IgD-negative memory B cell (primary cell): ENCODE results near the gene CBR3. TPM values are rescaled to one million over a fixed set of nuclear protein-coding genes. Genes with fewer than 3 reads are reported as not detected.

Source experiments
- H3K27ac Mint-ChIP-seq, 3 donors: one replicate each; pipeline ENCODE4 v1.8.0; 2020 to 2022; ENCODE audit warnings: mild to moderate bottlenecking in 3 of 3, mixed read lengths in 3 of 3, moderate library complexity in 1 of 3
- H3K27me3 Mint-ChIP-seq: one replicate; pipeline ENCODE4 v1.8.0; 2021; ENCODE audit warnings: mixed read lengths
- H3K36me3 Mint-ChIP-seq: one replicate; pipeline ENCODE4 v1.8.0; 2020; ENCODE audit warnings: mild to moderate bottlenecking, mixed read lengths
- H3K4me1 Mint-ChIP-seq, 3 donors: one replicate each; pipeline ENCODE4 v1.8.0; 2020 to 2022; ENCODE audit warnings: mixed read lengths in 3 of 3, mild to moderate bottlenecking in 1 of 3
- H3K4me3 Mint-ChIP-seq, 4 donors: one replicate each; pipeline ENCODE4 v1.8.0; 2020 to 2022; ENCODE audit warnings: mild to moderate bottlenecking in 4 of 4, mixed read lengths in 4 of 4, moderate library complexity in 3 of 4
- H3K9me3 Mint-ChIP-seq, 3 donors: one replicate each; pipeline ENCODE4 v1.8.0; 2020 to 2021; ENCODE audit warnings: mixed read lengths in 3 of 3, mild to moderate bottlenecking in 1 of 3
- polyA plus RNA-seq: library from polyadenylated mRNA; unstranded; fragments of 300-500 nt; fragmentation: Illumina TruSeq; gene quantifications from one replicate; pipeline ENCODE4 v1.2.3, GENCODE V29; 2021

Gene CBR3
- polyA plus RNA-seq, 1 donor from 2014 or later, result 23.7 TPM

DNA sequence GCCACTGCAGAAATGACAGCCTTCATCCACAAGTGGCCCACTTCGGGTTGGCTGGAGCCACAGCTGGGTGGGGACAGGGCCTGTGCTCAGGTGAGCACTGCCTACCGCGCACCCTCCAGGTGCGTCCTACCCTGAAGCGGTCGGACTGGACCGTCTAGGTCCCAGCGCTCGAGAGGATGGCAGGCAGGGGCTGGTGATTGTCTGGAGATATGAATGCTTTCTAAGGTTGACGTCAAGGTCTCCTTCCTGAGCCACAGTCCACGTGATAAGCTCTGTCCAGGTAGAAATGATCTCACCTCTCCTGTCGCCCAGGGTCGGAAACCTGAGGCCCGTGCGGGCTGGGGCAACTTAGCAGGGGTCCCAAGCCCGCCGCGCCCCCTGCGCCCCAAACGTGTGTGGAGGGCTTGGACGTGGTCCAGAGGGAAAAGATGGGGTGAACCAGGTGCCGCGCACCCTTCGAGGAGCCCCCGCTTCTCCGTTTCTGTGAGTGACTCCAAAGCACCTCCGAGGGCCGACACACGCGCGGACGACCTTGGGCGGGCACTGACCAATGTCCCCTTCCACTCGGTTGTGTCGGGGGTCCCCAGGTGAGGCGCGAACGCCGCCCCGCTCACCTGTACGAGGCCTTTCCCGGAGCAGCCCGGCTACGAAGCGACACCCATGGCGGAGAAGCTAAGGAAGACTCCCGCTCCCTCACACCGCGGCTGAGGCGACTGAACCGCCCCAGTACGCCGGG, 20.9 kb downstream of the CBR3 start:
- H3K4me3 Mint-ChIP-seq, result peak overlapping the region; percentile 80 to 93 (median 90)
- peaks cover 21 to 28% (median 25%) of the 10 kb centered on the region in 3 donors for H3K4me1 Mint-ChIP-seq
- H3K27me3 Mint-ChIP-seq, result no peaks in the 10 kb centered on the region
- no peaks in the 10 kb centered on the region for H3K36me3 Mint-ChIP-seq
- H3K27ac Mint-ChIP-seq, result peak overlapping the region; percentile 13 to 83 (median 16)
- H3K9me3 Mint-ChIP-seq, result no peaks in the 10 kb centered on the region

DNA sequence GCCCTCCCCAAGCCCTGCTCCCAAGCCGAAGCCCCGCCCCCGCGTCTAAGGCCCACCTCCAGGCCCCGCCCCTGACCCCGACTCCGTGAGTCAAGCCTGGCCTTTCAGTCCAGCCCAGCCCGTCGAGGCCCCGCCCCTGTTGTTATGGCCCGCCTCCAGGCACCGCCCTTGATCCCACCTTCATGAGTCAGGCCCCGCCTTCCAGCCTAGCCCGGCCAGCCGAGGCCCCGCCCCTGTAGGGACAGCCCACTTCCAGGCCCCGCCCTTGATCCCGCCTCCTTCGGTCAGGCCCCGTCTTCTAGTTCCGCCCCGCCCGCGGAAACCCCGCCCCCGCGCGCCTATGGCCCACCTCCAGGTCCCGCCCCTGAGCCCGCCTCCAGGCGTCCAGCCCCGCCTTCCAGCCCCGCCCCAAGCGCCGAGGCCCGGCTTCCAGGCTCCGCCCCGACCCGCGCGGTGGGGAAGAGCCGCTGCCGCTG, 21.5 kb downstream of the CBR3 start:
- no peaks in the 10 kb centered on the region for H3K27me3 Mint-ChIP-seq
- H3K27ac Mint-ChIP-seq, result peak overlapping the region; percentile 13 to 83 (median 16)
- peak overlapping the region; percentile 80 to 93 (median 90) for H3K4me3 Mint-ChIP-seq
- no peaks in the 10 kb centered on the region for H3K36me3 Mint-ChIP-seq
- no peaks in the 10 kb centered on the region for H3K9me3 Mint-ChIP-seq
- H3K4me1 Mint-ChIP-seq, result peaks cover 21 to 28% (median 23%) of the 10 kb centered on the region in 3 donors

DNA sequence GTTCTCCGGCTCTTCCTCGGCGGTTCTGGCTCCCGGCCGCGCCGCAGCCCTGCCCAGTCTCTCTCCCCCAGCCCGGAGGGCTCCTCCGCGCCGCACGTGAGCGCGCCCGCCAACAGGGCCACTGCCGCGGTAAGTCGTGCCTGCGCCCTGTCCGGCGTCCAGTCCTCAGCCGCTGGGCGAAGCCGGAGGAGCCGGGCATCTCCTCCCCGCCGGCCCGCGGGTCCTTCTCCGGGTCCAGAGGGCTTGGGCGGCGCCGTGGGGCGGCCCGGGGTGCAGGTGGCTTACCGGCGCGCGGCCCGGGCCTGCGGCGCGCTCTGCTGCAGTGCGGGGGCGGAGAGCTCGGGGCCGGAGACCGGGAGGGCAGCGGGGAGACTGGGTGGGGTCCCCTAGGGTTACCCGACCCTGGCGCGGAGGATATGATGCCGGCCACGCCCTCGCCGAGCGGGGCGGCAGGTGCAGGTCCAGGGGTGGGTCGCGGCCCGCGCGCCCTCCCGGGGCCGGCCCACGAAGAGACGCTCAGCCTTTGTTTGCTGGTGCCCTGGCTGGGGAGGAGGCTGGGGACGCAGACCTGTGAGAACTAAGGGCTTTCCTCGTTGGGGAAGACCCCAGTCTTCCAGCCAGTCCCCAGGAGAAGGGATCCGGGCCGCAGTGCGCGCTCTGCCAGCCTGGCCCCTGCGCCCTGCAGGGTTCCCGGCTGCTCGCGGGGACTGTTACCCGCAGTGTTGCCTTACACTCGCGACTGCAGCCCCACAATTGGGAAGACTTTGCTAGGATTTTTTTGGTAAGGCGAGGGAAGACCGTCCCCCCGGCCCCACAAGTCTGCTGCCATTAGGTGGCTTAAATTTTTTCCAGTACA, 22.2 kb downstream of the CBR3 start, which contains the start of gene DOP1B:
Gene DOP1B, plus strand, starts transcription at position 10 of the 856 bp plus-strand sequence. CDS start 7,910 bp downstream, outside the sequence.
- no peaks in the 10 kb centered on the region for H3K36me3 Mint-ChIP-seq
- peak within 1 kb of the TSS; percentile 82 to 93 (median 90) for H3K4me3 Mint-ChIP-seq
- no peaks in the 10 kb centered on the region for H3K9me3 Mint-ChIP-seq
- H3K27me3 Mint-ChIP-seq, result no peaks in the 10 kb centered on the region
- peaks cover 18 to 32% (median 24%) of the 10 kb centered on the region in 3 donors for H3K4me1 Mint-ChIP-seq
- H3K27ac Mint-ChIP-seq, result peak within 1 kb of the TSS; percentile 16 to 92 (median 83)

DNA sequence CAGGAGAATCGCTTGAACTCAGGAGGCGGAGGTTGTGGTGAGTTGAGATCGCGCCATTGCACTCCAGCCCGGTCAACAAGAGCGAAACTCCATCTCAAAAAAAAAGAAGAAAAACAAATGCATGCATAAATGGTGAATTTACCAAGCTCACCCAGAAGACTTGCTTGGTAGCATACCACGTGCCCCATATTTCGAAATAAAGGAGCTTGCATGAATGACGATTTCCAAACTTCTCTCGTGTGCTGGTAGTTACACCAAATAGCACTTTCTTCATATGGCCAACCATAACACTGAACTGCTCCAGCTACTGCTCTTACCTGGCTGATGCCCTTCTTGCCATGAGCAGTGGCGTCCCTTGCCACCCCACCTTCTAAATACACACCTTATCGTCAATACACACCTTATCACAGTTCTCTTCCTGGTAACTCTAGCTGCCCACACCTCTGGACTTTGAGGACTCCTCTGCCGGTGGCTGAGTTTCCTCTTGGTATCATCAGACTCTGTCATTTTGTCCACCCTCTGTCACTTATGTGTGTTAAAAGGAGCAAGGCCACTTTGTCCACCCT, 24.6 kb downstream of the CBR3 start:
- Mint-ChIP-seq H3K4me1 (peaks cover 26 to 38% (median 27%) of the 10 kb centered on the region in 3 donors), H3K27ac (no peak overlapping the region), H3K36me3 (no peaks in the 10 kb centered on the region), H3K27me3 (no peaks in the 10 kb centered on the region), H3K9me3 (no peaks in the 10 kb centered on the region), H3K4me3 (peak overlapping the region; percentile 33 to 83 (median 40))

DNA sequence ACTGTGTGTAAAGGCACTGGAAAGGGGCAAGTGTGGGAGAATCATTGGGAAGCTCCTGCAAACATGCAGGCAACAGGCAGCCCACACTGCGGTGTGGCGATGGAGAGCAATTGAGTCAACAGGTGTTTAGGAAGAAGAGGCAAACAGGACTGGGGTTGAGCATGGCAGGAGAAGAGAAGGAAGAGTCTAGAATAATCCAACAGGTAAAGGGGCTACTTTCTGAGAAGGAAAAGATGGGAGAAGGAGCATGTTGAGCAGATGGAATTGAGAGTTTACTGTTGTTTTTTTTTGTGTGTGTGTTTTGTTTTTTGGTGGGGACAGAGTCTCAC, 25.9 kb downstream of the CBR3 start:
- no peaks in the 10 kb centered on the region for H3K9me3 Mint-ChIP-seq
- no peak overlapping the region for H3K27ac Mint-ChIP-seq
- H3K27me3 Mint-ChIP-seq, result no peaks in the 10 kb centered on the region
- no peak overlapping the region for H3K4me3 Mint-ChIP-seq
- peaks cover 26 to 38% (median 31%) of the 10 kb centered on the region in 3 donors for H3K4me1 Mint-ChIP-seq
- no peaks in the 10 kb centered on the region for H3K36me3 Mint-ChIP-seq

DNA sequence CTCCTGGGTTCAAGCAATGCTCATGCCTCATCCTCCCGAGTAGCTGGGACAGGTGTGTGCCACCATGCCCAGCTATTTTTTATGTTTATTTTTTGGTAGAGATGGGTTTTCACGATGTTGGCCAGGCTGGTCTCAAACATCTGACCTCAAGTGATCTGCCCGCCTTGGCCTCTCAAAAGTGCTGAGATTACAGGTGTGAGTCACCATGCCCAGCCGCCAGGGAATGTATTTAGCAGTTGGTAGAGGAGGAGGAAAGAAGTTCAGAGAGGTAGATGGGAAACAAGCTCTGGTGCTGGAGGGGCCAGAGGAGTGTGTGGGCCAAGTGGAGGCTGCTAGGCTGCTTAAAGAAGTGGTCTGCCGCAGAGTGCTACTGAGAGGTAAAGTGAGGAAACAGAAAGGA, 27.8 kb downstream of the CBR3 start:
- Mint-ChIP-seq H3K27me3 (no peaks in the 10 kb centered on the region), H3K27ac (no peak overlapping the region), H3K4me1 (peaks cover 25 to 36% (median 35%) of the 10 kb centered on the region in 3 donors)

DNA sequence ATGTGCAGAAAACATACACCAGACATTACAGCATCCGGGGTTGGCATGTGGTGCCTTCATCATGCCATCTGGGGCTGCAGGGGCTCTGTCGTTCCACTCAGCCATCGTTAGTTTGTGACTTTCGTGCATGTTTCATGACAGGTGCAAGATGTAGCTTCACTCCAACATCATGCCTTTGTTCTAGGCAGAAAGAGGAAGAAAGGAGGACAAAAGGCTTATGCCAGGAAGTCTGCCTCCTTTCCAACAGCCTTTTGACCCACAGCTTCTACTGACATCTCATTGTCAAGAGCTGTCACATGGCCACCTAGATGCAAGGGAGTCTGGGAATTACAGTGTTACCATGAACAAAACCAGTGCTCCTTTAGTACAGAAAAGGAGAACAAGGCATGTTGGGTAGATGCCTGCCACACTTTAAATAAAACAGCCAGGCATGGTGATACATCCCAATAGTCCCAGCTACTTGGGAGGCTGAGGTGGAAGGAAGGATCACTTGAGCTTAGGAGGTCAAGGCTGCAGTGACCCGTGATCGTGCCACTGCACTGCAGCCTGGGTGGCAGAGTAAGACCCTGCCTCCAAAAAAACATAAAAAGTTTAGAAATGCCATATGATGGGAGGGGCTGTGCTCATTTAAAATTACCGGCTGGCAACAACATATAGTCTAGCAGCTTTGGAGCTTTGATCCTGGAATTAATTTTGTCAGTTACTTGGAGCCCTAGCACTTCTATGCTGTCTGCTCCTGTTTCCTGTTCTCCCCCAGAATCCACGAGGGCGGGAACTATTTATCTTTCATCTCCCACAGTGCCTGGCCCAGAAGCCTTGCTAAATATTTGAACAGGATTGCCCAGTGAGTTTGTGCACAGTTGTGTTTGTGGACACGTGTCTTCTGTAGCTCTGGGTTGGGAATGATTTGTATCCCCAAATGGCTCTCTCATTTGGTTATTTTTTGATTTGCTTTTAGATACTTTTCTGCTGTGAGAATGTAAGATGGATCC, 29.2 kb downstream of the CBR3 start:
- H3K4me3 Mint-ChIP-seq, result peak overlapping the region in 1 of 4 donors; percentile 57
- H3K27me3 Mint-ChIP-seq, result no peaks in the 10 kb centered on the region
- peaks cover 3% of the 10 kb centered on the region for H3K36me3 Mint-ChIP-seq
- peak overlapping the region in 1 of 3 donors; percentile 23 for H3K27ac Mint-ChIP-seq
- H3K9me3 Mint-ChIP-seq, result no peaks in the 10 kb centered on the region
- H3K4me1 Mint-ChIP-seq, result peaks cover 19 to 30% (median 29%) of the 10 kb centered on the region in 3 donors

More for the DNA sequence above, 27.8 kb downstream of the CBR3 start:
- Mint-ChIP-seq H3K9me3 (no peaks in the 10 kb centered on the region), H3K36me3 (peaks cover 2% of the 10 kb centered on the region), H3K4me3 (peak overlapping the region in 2 of 4 donors; percentile 33 to 73)

DNA sequence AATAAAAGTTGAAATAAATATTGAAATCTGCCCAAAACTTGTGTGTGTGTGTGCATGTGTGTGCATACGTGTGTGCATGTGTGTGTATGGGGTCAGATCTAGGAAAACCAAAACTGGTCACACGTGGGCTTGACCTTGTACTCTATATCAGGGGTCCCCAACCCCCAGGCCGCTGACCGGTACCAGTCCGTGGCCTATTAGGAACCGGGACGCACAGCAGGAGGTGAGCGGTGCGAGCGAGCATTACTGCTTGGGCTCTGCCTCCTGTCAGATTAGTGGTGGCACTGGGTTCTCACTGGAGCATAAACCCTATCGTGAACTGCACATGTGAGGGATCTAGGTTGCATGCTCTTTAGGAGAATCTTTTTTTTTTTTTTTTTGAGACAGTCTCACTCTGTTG, 30.5 kb downstream of the CBR3 start:
- peaks cover 5% of the 10 kb centered on the region for H3K36me3 Mint-ChIP-seq

DNA sequence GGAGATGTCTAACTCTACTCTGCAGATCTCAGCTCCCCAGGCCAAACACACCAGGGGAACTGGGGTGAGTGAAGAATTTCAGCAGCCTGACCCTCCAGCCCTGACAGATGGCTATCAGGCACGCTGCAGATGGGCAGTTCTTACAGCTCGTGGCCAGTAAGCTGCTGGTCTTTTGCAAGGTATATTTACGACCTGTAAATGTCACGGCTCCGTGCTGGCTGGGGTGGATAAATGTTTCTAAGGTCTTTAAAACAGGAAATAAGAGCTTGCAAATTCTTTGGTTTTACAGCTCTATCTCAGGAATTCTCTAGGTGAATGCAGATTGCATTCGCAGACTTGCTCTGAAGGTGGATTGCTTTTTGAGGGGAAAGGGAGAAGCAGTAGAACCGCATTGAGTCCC, 31.8 kb downstream of the CBR3 start:
- Mint-ChIP-seq H3K27ac (no peak overlapping the region), H3K9me3 (no peaks in the 10 kb centered on the region), H3K36me3 (peaks cover 5% of the 10 kb centered on the region), H3K27me3 (no peaks in the 10 kb centered on the region), H3K4me1 (peaks cover 12 to 21% (median 20%) of the 10 kb centered on the region in 3 donors), H3K4me3 (no peak overlapping the region)

More for the DNA sequence above, 30.5 kb downstream of the CBR3 start:
- H3K27me3 Mint-ChIP-seq, result no peaks in the 10 kb centered on the region
- no peaks in the 10 kb centered on the region for H3K9me3 Mint-ChIP-seq
- no peak overlapping the region for H3K27ac Mint-ChIP-seq
- H3K4me3 Mint-ChIP-seq, result no peak overlapping the region
- peaks cover 11 to 24% (median 21%) of the 10 kb centered on the region in 3 donors for H3K4me1 Mint-ChIP-seq

DNA sequence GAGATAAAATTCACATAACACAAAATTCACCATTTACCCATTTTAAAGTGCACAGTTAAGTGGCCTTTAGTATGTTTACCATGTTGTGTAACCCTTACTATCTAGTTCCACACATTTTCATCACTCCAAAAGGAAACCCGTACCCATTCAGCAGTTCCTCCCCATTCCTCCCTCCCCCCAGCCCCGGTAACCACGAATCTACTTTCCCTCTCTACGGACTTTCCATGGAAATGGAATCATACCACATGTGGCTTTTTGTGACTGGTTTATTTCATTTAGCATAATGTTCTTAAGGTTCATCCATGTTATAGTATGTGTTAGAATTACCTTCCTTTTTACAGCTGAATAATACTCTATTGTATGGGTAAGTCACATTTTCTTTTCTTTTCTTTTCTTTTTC, 32.7 kb downstream of the CBR3 start:
- no peaks in the 10 kb centered on the region for H3K27me3 Mint-ChIP-seq
- H3K36me3 Mint-ChIP-seq, result peaks cover 5% of the 10 kb centered on the region
- H3K27ac Mint-ChIP-seq, result no peak overlapping the region
- H3K4me3 Mint-ChIP-seq, result no peak overlapping the region
- H3K9me3 Mint-ChIP-seq, result no peaks in the 10 kb centered on the region
- peaks cover 9 to 21% (median 20%) of the 10 kb centered on the region in 3 donors for H3K4me1 Mint-ChIP-seq

DNA sequence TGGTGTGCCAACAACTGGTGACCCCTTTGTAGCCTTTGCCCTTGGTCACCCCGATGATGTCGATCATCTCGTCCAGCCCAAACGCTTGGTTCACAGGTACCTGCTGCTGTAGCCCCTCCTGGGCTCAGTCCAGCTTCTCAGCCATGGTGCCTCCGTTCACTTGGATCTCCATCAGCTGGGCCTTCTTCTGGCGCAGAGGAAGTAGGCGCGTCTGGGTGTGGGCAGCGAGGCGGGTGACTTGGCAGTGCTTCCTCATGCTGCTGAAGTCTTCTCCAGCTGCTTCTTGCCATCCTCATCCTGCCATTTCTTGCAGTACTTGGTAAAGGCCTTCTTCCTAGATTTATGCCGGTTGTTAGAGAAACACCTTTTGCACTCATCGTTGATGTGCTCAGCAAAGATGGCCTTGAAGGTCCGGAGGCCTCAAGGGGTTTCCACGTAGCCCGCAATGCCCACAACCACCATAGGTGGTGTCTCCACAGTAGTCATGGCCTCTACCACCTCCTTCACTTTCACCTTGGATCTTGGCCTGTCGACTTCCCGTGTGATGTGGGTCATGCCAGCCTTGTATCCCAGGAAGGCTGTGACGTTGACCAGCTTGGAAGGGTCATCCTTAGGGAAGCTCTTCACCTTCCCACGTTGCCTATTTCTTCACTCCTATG, 34.7 kb downstream of the CBR3 start:
- H3K9me3 Mint-ChIP-seq, result no peaks in the 10 kb centered on the region
- H3K4me1 Mint-ChIP-seq, result peaks cover 5 to 14% (median 10%) of the 10 kb centered on the region in 3 donors
- no peak overlapping the region for H3K4me3 Mint-ChIP-seq
- H3K27me3 Mint-ChIP-seq, result no peaks in the 10 kb centered on the region
- H3K36me3 Mint-ChIP-seq, result peaks cover 7% of the 10 kb centered on the region
- no peak overlapping the region for H3K27ac Mint-ChIP-seq

DNA sequence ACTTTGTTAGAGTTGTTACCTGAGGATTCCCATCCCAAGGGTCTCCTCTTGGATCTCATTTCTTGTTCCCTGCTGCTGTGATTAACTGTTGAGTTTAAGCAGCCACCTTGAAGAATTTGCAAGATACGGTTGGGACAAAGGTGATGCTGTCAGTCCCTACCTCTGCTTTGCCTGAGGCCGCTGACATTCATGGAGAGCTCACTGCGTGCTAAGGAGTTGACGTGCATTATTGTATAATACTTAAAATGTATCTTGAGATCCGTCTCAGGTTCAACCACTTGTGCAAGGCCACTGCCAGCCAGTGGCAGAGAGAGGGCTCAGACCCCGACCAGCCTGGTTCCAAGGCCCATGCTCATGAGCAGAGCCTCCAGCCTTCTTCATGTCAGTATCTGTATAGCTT, 35.9 kb downstream of the CBR3 start:
- Mint-ChIP-seq H3K27me3 (no peaks in the 10 kb centered on the region), H3K27ac (peak overlapping the region in 1 of 3 donors; percentile 83), H3K36me3 (peaks cover 9% of the 10 kb centered on the region), H3K4me3 (no peak overlapping the region), H3K9me3 (no peaks in the 10 kb centered on the region), H3K4me1 (peaks cover 7 to 12% (median 9%) of the 10 kb centered on the region in 3 donors)

DNA sequence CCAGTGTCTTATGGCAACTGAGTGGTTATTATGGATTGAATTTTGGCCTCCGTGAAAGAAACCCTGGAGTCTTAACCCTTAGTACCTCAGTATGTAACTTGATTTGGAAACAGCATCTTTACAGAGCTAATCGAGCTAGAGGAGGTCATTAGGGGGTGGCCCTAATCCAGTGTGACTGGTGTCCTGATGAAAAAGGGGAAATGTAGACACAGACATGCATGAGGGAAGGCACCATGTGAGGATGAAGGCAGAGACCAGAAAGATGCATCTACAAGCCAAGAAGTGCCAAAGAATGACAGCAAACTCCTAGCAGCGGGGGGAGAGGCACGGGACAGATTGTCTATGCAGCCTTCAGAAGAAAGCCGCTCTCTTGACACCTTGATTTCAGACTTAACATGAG, 36.5 kb downstream of the CBR3 start:
- Mint-ChIP-seq H3K27ac (peak overlapping the region in 2 of 3 donors; percentile 2 to 95), H3K9me3 (no peaks in the 10 kb centered on the region), H3K4me3 (no peak overlapping the region), H3K36me3 (peaks cover 9% of the 10 kb centered on the region), H3K27me3 (no peaks in the 10 kb centered on the region), H3K4me1 (peaks cover 7 to 11% (median 9%) of the 10 kb centered on the region in 3 donors)
